ENCODE measurements around the gene AXIN2.

DNA sequence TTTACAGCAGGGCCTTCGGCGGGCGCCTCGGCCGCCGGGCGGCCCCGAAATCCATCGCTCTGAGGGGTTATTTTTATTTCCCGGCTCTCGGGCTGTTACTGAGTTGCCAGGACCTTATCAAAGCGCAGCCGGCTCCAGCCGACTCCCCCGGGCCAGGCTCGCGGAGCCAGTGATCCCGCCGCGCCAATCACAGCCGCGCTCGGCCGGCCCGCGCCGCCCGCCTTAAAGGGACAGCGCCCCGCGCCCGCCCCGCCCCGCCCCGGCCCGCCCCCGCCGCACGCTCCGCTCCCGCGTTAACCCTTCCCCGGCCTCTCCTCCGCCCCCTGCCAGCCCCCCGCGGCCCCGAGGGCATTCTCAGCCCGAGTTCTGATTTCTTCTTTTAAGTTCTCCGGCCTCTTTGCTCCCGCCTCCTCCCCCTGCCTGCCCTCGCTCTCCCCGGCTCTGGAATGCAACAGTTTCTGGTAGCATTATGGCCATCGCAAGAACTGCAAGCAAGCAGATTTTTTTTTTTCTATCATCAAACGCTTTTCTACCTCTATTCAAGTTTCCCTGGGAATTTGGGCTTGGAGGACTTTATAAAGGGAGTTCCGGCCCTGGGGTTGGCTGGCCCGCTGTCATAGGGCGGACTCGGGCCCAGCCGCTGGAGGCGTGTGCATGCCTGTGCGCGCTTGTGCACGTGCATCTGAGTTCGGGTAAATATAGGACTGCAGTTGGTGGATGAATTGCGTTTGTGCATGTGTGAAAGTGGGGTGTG is at the start of gene AXIN2:
- TF ChIP-seq, protein P1, sequence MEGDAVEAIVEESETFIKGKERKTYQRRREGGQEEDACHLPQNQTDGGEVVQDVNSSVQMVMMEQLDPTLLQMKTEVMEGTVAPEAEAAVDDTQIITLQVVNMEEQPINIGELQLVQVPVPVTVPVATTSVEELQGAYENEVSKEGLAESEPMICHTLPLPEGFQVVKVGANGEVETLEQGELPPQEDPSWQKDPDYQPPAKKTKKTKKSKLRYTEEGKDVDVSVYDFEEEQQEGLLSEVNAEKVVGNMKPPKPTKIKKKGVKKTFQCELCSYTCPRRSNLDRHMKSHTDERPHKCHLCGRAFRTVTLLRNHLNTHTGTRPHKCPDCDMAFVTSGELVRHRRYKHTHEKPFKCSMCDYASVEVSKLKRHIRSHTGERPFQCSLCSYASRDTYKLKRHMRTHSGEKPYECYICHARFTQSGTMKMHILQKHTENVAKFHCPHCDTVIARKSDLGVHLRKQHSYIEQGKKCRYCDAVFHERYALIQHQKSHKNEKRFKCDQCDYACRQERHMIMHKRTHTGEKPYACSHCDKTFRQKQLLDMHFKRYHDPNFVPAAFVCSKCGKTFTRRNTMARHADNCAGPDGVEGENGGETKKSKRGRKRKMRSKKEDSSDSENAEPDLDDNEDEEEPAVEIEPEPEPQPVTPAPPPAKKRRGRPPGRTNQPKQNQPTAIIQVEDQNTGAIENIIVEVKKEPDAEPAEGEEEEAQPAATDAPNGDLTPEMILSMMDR (IDR thresholded peaks at IDR 0.05; ENCODE audit: low read length) = no peak
- no peak for TF ChIP-seq EZH2 (IDR thresholded peaks at IDR 0.05; ENCODE audit: borderline replicate concordance, low read length)

Measured in OCI-LY1 (cell line).